ENCODE measurements around the gene LSM2. TPM values are rescaled to one million over a fixed set of nuclear protein-coding genes. Genes with fewer than 3 reads are reported as not detected.

The LSM2 gene
- polyA plus RNA-seq, 2 of the 4 experiments (the other 2 are of a cell fraction), result 54.7 to 59.6 TPM

DNA sequence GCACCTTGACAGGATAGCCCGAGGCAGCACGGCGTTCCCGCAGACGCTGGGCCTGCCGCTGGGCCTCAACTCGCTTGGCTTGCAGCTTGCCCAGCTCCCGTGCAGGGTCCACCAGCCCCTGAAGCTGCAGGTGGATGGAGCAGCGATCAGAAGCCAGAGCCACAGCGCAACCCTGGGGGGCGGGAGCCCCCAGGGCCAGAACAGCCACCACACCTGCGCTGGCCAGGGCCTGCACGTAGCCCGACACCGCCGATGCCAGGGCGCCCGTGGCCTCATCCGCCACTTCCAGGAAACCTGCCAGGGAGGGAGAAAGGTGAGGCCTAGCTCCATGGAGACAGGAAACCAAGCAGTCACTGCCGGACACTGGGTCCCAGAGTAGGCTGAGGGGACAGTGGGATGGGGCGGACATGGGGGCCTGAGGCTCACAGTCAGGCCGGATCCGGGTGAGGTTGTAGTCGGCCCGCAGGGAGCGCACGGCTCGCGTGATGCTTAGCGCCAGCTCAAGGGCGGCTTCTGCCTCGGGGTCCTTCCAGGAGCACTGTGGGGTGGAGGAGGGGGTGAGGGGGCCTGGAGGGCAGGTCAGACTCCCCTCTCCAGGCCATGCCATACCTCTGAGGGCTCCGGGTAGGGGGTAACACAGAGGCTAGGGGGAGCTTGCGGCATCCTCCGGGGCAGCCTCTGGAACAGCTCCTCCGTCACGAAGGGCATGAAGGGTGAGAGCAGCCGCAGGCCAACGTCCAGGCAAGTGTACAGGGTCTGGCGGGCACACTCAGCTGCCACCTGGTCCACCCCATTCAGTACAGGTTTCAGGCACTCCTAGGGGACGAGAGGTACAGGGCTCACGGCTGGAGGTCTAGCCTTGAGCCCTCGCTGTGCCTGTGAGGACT, 27.5 kb downstream of the LSM2 start:
- CTCF ChIA-PET, result interaction anchor here (0.5 to 3.6 kb wide), 9 partner anchors 9 to 117 kb away, joined by 3 to 17 read pairs (median 4); partner anchors contain the start of genes LY6G5C and VARS1
- no peak overlapping the region for H3K4me2 ChIP-seq
- WGBS (ENCODE audit: missing lambda C conversion rate), result 91% methylated on average over 15 of the region's 43 CpGs
- no peak overlapping the region for H3K4me3 ChIP-seq
- H3K9me3 ChIP-seq, result no peaks in the 10 kb centered on the region
- ATAC-seq, result no peak
- FAIRE-seq, result no peak
- POLR2A ChIA-PET, result interaction anchor here (0.5 to 1.0 kb wide), 2 partner anchors 48 to 120 kb away, joined by 4 to 6 read pairs; partner anchors contain the start of gene HSPA1B
- H3K27ac ChIP-seq, result no peak overlapping the region
- H3K4me1 ChIP-seq, result peaks cover 32% of the 10 kb centered on the region
- TF ChIP-seq RAD21 (conservative IDR thresholded peaks at IDR 0.05 in 1 of 2, IDR thresholded peaks at IDR 0.05 in 1 of 2), result no peak
- no peak for TF ChIP-seq ZFP36 (IDR thresholded peaks at IDR 0.05; ENCODE audit: borderline replicate concordance, partially characterized antibody)
- no peak for TF ChIP-seq CHD4 (IDR thresholded peaks at IDR 0.05; ENCODE audit: borderline replicate concordance)
- TF ChIP-seq RNF2 (IDR thresholded peaks at IDR 0.05; ENCODE audit: borderline replicate concordance, low read depth), result no peak
- no peak for TF ChIP-seq POLR2AphosphoS2 (conservative IDR thresholded peaks at IDR 0.05; ENCODE audit: low read length)
- no peak for TF ChIP-seq NFE2L2 (conservative IDR thresholded peaks at IDR 0.05; ENCODE audit: low read length)
- TF ChIP-seq CHD2 (IDR thresholded peaks at IDR 0.05; ENCODE audit: low read length, partially characterized antibody), result no peak
- no peak for TF ChIP-seq ZC3H11A (IDR thresholded peaks at IDR 0.05)
- TF ChIP-seq, protein P1, sequence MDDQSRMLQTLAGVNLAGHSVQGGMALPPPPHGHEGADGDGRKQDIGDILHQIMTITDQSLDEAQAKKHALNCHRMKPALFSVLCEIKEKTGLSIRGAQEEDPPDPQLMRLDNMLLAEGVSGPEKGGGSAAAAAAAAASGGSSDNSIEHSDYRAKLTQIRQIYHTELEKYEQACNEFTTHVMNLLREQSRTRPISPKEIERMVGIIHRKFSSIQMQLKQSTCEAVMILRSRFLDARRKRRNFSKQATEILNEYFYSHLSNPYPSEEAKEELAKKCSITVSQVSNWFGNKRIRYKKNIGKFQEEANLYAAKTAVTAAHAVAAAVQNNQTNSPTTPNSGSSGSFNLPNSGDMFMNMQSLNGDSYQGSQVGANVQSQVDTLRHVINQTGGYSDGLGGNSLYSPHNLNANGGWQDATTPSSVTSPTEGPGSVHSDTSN (IDR thresholded peaks at IDR 0.05), result no peak
- TF ChIP-seq JUNB (IDR thresholded peaks at IDR 0.05), result no peak
- no peak for TF ChIP-seq HOXB5 (CRISPR knock-in tag; IDR thresholded peaks at IDR 0.05)
- DNase-seq (ENCODE audit: low read depth in 1 of 2, low spot score in 1 of 2), result no peak

DNA sequence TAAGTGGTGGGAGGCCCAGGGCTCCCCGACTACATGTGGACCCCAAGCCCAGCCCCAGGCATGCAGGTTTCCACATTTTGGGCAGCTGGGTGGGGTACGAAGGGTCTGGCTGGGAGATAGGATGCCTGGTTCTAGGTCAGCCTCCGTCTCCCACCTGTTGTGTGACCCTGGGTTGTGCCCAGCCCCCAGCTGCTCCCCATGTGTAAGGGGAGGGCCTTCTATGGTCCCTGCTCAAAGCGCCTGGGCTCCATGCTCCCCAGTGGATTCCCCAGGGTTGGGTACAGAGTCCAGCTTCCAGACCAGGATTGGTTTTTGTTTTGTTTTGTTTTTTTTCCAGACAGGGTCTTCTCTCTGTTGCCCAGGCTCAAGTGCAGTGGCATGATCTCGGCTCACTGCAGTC, 28.6 kb downstream of the LSM2 start:
- peaks cover 32% of the 10 kb centered on the region for H3K4me1 ChIP-seq
- no peak for FAIRE-seq
- WGBS (ENCODE audit: missing lambda C conversion rate), result 93% methylated on average over 5 of the region's 5 CpGs
- H3K4me3 ChIP-seq, result no peak overlapping the region
- no peak for DNase-seq (ENCODE audit: low read depth in 1 of 2, low spot score in 1 of 2)
- CTCF ChIA-PET, result interaction anchor here (0.7 to 1.7 kb wide), 7 partner anchors 9 to 97 kb away, joined by 3 to 5 read pairs (median 4); partner anchors contain the start of genes LY6G5C and VARS1
- peak overlapping the region; percentile 70 to 86; a peak in 4 of 6 replicates for H3K27ac ChIP-seq
- no peak overlapping the region for H3K4me2 ChIP-seq
- H3K9me3 ChIP-seq, result no peaks in the 10 kb centered on the region
- ATAC-seq, result no peak
- no peak for TF ChIP-seq RAD21 (conservative IDR thresholded peaks at IDR 0.05 in 1 of 2, IDR thresholded peaks at IDR 0.05 in 1 of 2)
- TF ChIP-seq CBX8 (IDR thresholded peaks at IDR 0.05), result no peak
- no peak for TF ChIP-seq CBX2 (IDR thresholded peaks at IDR 0.05; ENCODE audit: borderline replicate concordance, low read depth)
- no peak for TF ChIP-seq FOSB (CRISPR knock-in tag; IDR thresholded peaks at IDR 0.05)
- TF ChIP-seq ZFP36 (IDR thresholded peaks at IDR 0.05; ENCODE audit: borderline replicate concordance, partially characterized antibody), result no peak
- TF ChIP-seq PHF8 (IDR thresholded peaks at IDR 0.05; ENCODE audit: borderline replicate concordance, low read depth), result no peak
- no peak for TF ChIP-seq KDM1A (IDR thresholded peaks at IDR 0.05; ENCODE audit: low read depth)
- TF ChIP-seq, protein P2, sequence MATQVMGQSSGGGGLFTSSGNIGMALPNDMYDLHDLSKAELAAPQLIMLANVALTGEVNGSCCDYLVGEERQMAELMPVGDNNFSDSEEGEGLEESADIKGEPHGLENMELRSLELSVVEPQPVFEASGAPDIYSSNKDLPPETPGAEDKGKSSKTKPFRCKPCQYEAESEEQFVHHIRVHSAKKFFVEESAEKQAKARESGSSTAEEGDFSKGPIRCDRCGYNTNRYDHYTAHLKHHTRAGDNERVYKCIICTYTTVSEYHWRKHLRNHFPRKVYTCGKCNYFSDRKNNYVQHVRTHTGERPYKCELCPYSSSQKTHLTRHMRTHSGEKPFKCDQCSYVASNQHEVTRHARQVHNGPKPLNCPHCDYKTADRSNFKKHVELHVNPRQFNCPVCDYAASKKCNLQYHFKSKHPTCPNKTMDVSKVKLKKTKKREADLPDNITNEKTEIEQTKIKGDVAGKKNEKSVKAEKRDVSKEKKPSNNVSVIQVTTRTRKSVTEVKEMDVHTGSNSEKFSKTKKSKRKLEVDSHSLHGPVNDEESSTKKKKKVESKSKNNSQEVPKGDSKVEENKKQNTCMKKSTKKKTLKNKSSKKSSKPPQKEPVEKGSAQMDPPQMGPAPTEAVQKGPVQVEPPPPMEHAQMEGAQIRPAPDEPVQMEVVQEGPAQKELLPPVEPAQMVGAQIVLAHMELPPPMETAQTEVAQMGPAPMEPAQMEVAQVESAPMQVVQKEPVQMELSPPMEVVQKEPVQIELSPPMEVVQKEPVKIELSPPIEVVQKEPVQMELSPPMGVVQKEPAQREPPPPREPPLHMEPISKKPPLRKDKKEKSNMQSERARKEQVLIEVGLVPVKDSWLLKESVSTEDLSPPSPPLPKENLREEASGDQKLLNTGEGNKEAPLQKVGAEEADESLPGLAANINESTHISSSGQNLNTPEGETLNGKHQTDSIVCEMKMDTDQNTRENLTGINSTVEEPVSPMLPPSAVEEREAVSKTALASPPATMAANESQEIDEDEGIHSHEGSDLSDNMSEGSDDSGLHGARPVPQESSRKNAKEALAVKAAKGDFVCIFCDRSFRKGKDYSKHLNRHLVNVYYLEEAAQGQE (IDR thresholded peaks at IDR 0.05), result no peak
- TF ChIP-seq HDAC2 (IDR thresholded peaks at IDR 0.05), result no peak
- no peak for TF ChIP-seq TFCP2L1 (CRISPR knock-in tag; IDR thresholded peaks at IDR 0.05)
- TF ChIP-seq, protein P3, sequence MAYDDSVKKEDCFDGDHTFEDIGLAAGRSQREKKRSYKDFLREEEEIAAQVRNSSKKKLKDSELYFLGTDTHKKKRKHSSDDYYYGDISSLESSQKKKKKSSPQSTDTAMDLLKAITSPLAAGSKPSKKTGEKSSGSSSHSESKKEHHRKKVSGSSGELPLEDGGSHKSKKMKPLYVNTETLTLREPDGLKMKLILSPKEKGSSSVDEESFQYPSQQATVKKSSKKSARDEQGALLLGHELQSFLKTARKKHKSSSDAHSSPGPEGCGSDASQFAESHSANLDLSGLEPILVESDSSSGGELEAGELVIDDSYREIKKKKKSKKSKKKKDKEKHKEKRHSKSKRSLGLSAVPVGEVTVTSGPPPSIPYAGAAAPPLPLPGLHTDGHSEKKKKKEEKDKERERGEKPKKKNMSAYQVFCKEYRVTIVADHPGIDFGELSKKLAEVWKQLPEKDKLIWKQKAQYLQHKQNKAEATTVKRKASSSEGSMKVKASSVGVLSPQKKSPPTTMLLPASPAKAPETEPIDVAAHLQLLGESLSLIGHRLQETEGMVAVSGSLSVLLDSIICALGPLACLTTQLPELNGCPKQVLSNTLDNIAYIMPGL (CRISPR knock-in tag; IDR thresholded peaks at IDR 0.05; ENCODE audit: borderline replicate concordance), result no peak
- TF ChIP-seq, protein P4, sequence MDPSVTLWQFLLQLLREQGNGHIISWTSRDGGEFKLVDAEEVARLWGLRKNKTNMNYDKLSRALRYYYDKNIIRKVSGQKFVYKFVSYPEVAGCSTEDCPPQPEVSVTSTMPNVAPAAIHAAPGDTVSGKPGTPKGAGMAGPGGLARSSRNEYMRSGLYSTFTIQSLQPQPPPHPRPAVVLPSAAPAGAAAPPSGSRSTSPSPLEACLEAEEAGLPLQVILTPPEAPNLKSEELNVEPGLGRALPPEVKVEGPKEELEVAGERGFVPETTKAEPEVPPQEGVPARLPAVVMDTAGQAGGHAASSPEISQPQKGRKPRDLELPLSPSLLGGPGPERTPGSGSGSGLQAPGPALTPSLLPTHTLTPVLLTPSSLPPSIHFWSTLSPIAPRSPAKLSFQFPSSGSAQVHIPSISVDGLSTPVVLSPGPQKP (IDR thresholded peaks at IDR 0.05; ENCODE audit: low read depth, low read length), result no peak
- POLR2A ChIA-PET, result interaction anchor here (0.9 to 1.0 kb wide), 2 partner anchors 42 to 49 kb away, joined by 3 to 4 read pairs; partner anchors contain the start of genes CLIC1 and HSPA1B

Data from A549 (cell line).